HEK293T (cell line): Measurements from ENCODE around the gene MGA.

Experiments used
- BHLHE40 ChIP-seq: fragments of 450-650 bp; IDR thresholded peaks from 2 replicates; pipeline ENCODE4 v1.6.1; 2016; ENCODE audit warnings: mild to moderate bottlenecking, moderate library complexity, borderline replicate concordance
- CTBP1 ChIP-seq: fragments of 450-650 bp; IDR thresholded peaks from 2 replicates; pipeline ENCODE4 v1.6.1; 2016; ENCODE audit warnings: borderline replicate concordance
- FOXA1 ChIP-seq: fragments of 450-650 bp; IDR thresholded peaks from 2 replicates; pipeline ENCODE4 v1.6.1; 2016; ENCODE audit warnings: mild to moderate bottlenecking
- FOXK2 ChIP-seq: fragments of 450-650 bp; IDR thresholded peaks from 2 replicates; pipeline ENCODE4 v1.6.1; 2016; ENCODE audit warnings: mild to moderate bottlenecking
- FOXM1 ChIP-seq: fragments of 450-650 bp; IDR thresholded peaks from 2 replicates; pipeline ENCODE4 v1.6.1; 2017; ENCODE audit warnings: mild to moderate bottlenecking, borderline replicate concordance
- L3MBTL2 ChIP-seq: fragments of 450-650 bp; conservative IDR thresholded peaks from 2 replicates; pipeline ENCODE4 v1.6.1; 2016; ENCODE audit warnings: mild to moderate bottlenecking
- PKNOX1 ChIP-seq: fragments of 450-650 bp; IDR thresholded peaks from 2 replicates; pipeline ENCODE4 v1.6.1; 2016
- SP1 ChIP-seq: fragments of 450-650 bp; IDR thresholded peaks from 2 replicates; pipeline ENCODE4 v1.6.1; 2017
- SUZ12 ChIP-seq: fragments of 450-650 bp; IDR thresholded peaks from 2 replicates; pipeline ENCODE4 v1.6.1; 2016; ENCODE audit warnings: mild to moderate bottlenecking
- TARDBP ChIP-seq: fragments of 450-650 bp; IDR thresholded peaks from 2 replicates; pipeline ENCODE4 v1.6.1; 2016
- ZNF384 ChIP-seq: fragments of 450-650 bp; IDR thresholded peaks from 2 replicates; pipeline ENCODE4 v1.6.1; 2016

- TF ChIP-seq PKNOX1 (no peak), FOXA1 (no peak), FOXM1 (no peak), BHLHE40 (no peak), ZNF384 (no peak), L3MBTL2 (no peak), SP1 (no peak), SUZ12 (no peak), TARDBP (no peak), CTBP1 (no peak), FOXK2 (no peak)
Observed at GRCh38 chr15:41659855-41660234, 360 bp upstream of the MGA start.
